K562 (cell line): ENCODE results near the gene CFAP54. TPM values are rescaled to one million over a fixed set of nuclear protein-coding genes. Genes with fewer than 3 reads are reported as not detected.

Experiments
- MTA3 ChIP-seq: fragments of 450-650 bp; formaldehyde crosslinking; IDR thresholded peaks from 2 replicates; pipeline ENCODE4 v1.6.1; 2017; ENCODE audit warnings: mild to moderate bottlenecking, borderline replicate concordance
- PHF20 ChIP-seq: fragments of 450-650 bp; IDR thresholded peaks from 2 replicates; pipeline ENCODE4 v1.6.1; 2018; ENCODE audit not compliant: partially characterized antibody
- YY1 ChIP-seq, 3 experiments: IDR thresholded peaks; 2 replicates each; pipeline ENCODE4 v1.6.1; 2011; ENCODE audit warnings: low read length in 2 of 3, mild to moderate bottlenecking in 2 of 3, moderate library complexity in 2 of 3, borderline replicate concordance in 1 of 3, control low read depth in 1 of 3, low read depth in 1 of 3; ENCODE audit not compliant: insufficient read depth in 3 of 3, insufficient replicate concordance in 2 of 3, control insufficient read depth in 1 of 3, insufficient read length in 1 of 3; ENCODE audit errors: extremely low read depth in 1 of 3
- ZBTB12 ChIP-seq: fragments of 250-450 bp; sonication (Bioruptor Pico); IDR thresholded peaks from 2 replicates; pipeline ENCODE4 v1.4.0; 2020
- ZBTB8A ChIP-seq: fragments of 450-650 bp; IDR thresholded peaks from 2 replicates; pipeline ENCODE4 v1.6.1; 2018; ENCODE audit warnings: mild to moderate bottlenecking, moderate library complexity; ENCODE audit not compliant: partially characterized antibody
- ZNF184 ChIP-seq: sonication (generic); formaldehyde crosslinking; IDR thresholded peaks from 2 replicates; pipeline ENCODE4 v1.5.0; 2020; ENCODE audit warnings: missing genetic modification reagents
- ZNF766 ChIP-seq: fragments of 200-800 bp; sonication (Bioruptor generic); conservative IDR thresholded peaks from 2 replicates; pipeline ENCODE4 v1.6.1; 2016; ENCODE audit warnings: missing genetic modification characterization, missing compliant biosample characterization
- polyA plus RNA-seq, 8 experiments: library from polyadenylated mRNA; depleted of rRNA in 4 of 8; stranded (reverse) in 5 of 8; unstranded in 3 of 8; fragments of >200 nt; fragmentation: Nextera tagmentation in 2 of 8; fragmentation: Illumina TruSeq in 1 of 8; extraction: Ambion mirVana in 2 of 8; extraction: Trizol in 1 of 8; gene quantifications; 2 replicates each; pipeline versions ENCODE4 v1.2.1 to v1.2.3, GENCODE V29; 2011 to 2014; ENCODE audit warnings: inconsistent platforms in 1 of 8, missing spikeins in 1 of 8
- total RNA-seq, 7 experiments: library from RNA; depleted of rRNA in 6 of 7; stranded (reverse); fragments of >200 nt in 6 of 7; fragmentation: Illumina TruSeq in 2 of 7; extraction: Trizol in 2 of 7; gene quantifications; 2 replicates each; pipeline versions ENCODE4 v1.2.1 to v1.2.3, GENCODE V29; 2011 to 2021; ENCODE audit warnings: low replicate concordance in 1 of 7
- TF ChIP-seq, protein P1 (sequence below): sonication (generic); formaldehyde crosslinking; IDR thresholded peaks from 2 replicates; pipeline ENCODE4 v1.8.1; 2023; ENCODE audit warnings: missing genetic modification reagents, mild to moderate bottlenecking, borderline replicate concordance
- TF ChIP-seq, protein P2 (sequence below): sonication (generic); formaldehyde crosslinking; IDR thresholded peaks from 2 replicates; pipeline ENCODE4 v1.8.0; 2022; ENCODE audit warnings: mild to moderate bottlenecking, missing genetic modification reagents
- TF ChIP-seq, protein P3 (sequence below), 2 experiments: fragments of 450-650 bp; conservative IDR thresholded peaks; 2 replicates each; pipeline ENCODE4 v1.6.1; 2017; ENCODE audit warnings: mild to moderate bottlenecking in 2 of 2, moderate library complexity in 2 of 2
- TF ChIP-seq, protein P4 (sequence below): fragments of 450-650 bp; IDR thresholded peaks from 2 replicates; pipeline ENCODE4 v1.6.1; 2016

CFAP54 gene
- total and polyA plus RNA-seq, 9 of the 15 experiments (the other 6 are each of a cell fraction or from before 2014, with no cell fraction given): 0.03 to 0.23 (median 0.10) TPM; not detected in 3

DNA sequence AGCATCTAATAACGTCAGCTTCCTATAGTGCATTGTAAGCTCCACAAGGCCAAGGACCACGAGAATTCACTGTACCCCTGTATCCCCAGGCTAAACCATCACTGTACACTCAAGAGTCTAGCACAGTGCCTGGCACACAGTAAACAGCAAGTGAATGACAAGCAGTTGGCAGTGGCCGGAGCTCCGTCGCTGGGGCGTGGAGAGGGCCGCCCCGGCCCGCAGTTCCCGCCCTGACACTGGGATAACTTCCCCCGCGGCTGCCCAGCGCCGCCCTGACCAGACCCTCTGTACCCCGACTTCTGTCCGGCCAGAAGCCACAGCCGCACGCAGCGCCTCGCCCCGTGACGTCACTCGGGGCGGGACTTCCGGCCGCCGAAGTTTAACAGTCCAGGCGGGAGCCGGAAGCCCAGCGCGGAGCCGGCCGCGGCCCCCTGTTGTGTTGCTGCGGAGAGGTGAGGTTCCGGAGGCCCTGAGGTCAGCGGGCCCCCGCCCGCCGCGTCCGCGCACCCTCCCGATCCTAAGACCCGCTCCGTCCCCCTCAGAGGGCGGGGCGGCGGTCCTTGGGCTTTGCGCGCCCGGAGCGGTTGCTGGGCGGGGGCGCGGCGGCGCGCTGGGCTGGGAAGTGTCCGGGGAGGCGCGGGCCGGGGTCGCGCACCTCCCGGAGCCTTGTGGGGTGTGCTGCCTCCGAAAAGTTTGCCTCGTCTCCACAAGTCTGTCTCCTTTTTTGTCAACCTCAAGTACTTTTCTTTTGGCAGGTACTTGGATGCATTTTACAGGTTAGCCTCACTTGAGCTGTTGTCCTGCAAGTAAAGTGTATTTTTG is 417.7 kb downstream of the CFAP54 start, which contains the start of gene NEDD1 (continued):
- TF ChIP-seq, protein P1, sequence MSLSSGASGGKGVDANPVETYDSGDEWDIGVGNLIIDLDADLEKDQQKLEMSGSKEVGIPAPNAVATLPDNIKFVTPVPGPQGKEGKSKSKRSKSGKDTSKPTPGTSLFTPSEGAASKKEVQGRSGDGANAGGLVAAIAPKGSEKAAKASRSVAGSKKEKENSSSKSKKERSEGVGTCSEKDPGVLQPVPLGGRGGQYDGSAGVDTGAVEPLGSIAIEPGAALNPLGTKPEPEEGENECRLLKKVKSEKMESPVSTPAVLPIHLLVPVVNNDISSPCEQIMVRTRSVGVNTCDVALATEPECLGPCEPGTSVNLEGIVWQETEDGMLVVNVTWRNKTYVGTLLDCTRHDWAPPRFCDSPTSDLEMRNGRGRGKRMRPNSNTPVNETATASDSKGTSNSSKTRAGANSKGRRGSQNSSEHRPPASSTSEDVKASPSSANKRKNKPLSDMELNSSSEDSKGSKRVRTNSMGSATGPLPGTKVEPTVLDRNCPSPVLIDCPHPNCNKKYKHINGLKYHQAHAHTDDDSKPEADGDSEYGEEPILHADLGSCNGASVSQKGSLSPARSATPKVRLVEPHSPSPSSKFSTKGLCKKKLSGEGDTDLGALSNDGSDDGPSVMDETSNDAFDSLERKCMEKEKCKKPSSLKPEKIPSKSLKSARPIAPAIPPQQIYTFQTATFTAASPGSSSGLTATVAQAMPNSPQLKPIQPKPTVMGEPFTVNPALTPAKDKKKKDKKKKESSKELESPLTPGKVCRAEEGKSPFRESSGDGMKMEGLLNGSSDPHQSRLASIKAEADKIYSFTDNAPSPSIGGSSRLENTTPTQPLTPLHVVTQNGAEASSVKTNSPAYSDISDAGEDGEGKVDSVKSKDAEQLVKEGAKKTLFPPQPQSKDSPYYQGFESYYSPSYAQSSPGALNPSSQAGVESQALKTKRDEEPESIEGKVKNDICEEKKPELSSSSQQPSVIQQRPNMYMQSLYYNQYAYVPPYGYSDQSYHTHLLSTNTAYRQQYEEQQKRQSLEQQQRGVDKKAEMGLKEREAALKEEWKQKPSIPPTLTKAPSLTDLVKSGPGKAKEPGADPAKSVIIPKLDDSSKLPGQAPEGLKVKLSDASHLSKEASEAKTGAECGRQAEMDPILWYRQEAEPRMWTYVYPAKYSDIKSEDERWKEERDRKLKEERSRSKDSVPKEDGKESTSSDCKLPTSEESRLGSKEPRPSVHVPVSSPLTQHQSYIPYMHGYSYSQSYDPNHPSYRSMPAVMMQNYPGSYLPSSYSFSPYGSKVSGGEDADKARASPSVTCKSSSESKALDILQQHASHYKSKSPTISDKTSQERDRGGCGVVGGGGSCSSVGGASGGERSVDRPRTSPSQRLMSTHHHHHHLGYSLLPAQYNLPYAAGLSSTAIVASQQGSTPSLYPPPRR (CRISPR knock-in tag): 0 out of 2 replicates have a peak, but pooled peaks have one; percentile 60
- TF ChIP-seq, protein P2, sequence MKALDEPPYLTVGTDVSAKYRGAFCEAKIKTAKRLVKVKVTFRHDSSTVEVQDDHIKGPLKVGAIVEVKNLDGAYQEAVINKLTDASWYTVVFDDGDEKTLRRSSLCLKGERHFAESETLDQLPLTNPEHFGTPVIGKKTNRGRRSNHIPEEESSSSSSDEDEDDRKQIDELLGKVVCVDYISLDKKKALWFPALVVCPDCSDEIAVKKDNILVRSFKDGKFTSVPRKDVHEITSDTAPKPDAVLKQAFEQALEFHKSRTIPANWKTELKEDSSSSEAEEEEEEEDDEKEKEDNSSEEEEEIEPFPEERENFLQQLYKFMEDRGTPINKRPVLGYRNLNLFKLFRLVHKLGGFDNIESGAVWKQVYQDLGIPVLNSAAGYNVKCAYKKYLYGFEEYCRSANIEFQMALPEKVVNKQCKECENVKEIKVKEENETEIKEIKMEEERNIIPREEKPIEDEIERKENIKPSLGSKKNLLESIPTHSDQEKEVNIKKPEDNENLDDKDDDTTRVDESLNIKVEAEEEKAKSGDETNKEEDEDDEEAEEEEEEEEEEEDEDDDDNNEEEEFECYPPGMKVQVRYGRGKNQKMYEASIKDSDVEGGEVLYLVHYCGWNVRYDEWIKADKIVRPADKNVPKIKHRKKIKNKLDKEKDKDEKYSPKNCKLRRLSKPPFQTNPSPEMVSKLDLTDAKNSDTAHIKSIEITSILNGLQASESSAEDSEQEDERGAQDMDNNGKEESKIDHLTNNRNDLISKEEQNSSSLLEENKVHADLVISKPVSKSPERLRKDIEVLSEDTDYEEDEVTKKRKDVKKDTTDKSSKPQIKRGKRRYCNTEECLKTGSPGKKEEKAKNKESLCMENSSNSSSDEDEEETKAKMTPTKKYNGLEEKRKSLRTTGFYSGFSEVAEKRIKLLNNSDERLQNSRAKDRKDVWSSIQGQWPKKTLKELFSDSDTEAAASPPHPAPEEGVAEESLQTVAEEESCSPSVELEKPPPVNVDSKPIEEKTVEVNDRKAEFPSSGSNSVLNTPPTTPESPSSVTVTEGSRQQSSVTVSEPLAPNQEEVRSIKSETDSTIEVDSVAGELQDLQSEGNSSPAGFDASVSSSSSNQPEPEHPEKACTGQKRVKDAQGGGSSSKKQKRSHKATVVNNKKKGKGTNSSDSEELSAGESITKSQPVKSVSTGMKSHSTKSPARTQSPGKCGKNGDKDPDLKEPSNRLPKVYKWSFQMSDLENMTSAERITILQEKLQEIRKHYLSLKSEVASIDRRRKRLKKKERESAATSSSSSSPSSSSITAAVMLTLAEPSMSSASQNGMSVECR (CRISPR knock-in tag): 0 out of 2 replicates have a peak, but pooled peaks have one; percentile 6
- TF ChIP-seq ZNF766 (peak; percentile 80), MTA3 (peak; percentile 59; the same call in 1 of the 2 replicates), YY1 (IDR thresholded peaks at IDR 0.05; ENCODE audit: borderline replicate concordance in 1 of 3, control insufficient read depth in 1 of 3, extremely low read depth in 1 of 3, insufficient read depth in 3 of 3, insufficient read length in 1 of 3, insufficient replicate concordance in 2 of 3, low read depth in 1 of 3, low read length in 2 of 3) (peak in 2 of 3 experiments; percentile 12 to 49), PHF20 (peak; percentile 28), ZNF184 (no peak), ZBTB8A (no peak), ZBTB12 (peak; percentile 88)
- TF ChIP-seq, protein P3, sequence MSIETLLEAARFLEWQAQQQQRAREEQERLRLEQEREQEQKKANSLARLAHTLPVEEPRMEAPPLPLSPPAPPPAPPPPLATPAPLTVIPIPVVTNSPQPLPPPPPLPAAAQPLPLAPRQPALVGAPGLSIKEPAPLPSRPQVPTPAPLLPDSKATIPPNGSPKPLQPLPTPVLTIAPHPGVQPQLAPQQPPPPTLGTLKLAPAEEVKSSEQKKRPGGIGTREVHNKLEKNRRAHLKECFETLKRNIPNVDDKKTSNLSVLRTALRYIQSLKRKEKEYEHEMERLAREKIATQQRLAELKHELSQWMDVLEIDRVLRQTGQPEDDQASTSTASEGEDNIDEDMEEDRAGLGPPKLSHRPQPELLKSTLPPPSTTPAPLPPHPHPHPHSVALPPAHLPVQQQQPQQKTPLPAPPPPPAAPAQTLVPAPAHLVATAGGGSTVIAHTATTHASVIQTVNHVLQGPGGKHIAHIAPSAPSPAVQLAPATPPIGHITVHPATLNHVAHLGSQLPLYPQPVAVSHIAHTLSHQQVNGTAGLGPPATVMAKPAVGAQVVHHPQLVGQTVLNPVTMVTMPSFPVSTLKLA (conservative IDR thresholded peaks at IDR 0.05): peak; percentile 64 to 74
- TF ChIP-seq, protein P4, sequence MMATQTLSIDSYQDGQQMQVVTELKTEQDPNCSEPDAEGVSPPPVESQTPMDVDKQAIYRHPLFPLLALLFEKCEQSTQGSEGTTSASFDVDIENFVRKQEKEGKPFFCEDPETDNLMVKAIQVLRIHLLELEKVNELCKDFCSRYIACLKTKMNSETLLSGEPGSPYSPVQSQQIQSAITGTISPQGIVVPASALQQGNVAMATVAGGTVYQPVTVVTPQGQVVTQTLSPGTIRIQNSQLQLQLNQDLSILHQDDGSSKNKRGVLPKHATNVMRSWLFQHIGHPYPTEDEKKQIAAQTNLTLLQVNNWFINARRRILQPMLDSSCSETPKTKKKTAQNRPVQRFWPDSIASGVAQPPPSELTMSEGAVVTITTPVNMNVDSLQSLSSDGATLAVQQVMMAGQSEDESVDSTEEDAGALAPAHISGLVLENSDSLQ: peak; percentile 91
